Activated T-helper 2 cell treated with anti-CD3 and anti-CD28 coated beads, Interferon-gamma antibody, Interleukin-2, Interleukin-4, amounts not matched to agents 10 μg/mL and 5 μg/mL and 100 μg/mL, durations not matched to agents 14 hours and 24 hours and 36 hours (primary cell): ENCODE measurements around the gene FGGY. TPM values are rescaled to one million over a fixed set of nuclear protein-coding genes. Genes with fewer than 3 reads are reported as not detected.

ENCODE experiments used
- DNase-seq: peaks from one replicate; pipeline ENCODE4 v3.0.0; 2021; ENCODE audit warnings: low spot score
- H3K27ac Mint-ChIP-seq: one replicate; pipeline ENCODE4 v1.8.0; 2021; ENCODE audit warnings: mixed read lengths
- H3K27me3 Mint-ChIP-seq: one replicate; pipeline ENCODE4 v1.8.0; 2021; ENCODE audit warnings: low read depth, mixed read lengths
- H3K36me3 Mint-ChIP-seq: one replicate; pipeline ENCODE4 v1.8.0; 2021; ENCODE audit warnings: low read depth, mixed read lengths
- H3K4me1 Mint-ChIP-seq: one replicate; pipeline ENCODE4 v1.8.0; 2021; ENCODE audit warnings: low read depth, mixed read lengths
- H3K4me3 Mint-ChIP-seq: one replicate; pipeline ENCODE4 v1.8.0; 2021; ENCODE audit warnings: low read depth, mild to moderate bottlenecking, moderate library complexity, mixed read lengths
- H3K9me3 Mint-ChIP-seq: one replicate; pipeline ENCODE4 v1.8.0; 2021; ENCODE audit warnings: mixed read lengths
- intact Hi-C: fragments of 100-400 bp; cut with micrococcal nuclease; formaldehyde crosslinking; loops from one replicate; pipeline ENCODE4 v1.15.1; 2023
- total RNA-seq: library from RNA; stranded (reverse); gene quantifications from 2 replicates; pipeline ENCODE4 v1.2.3, GENCODE V29; 2022

The FGGY gene
- total RNA-seq, 1 donor from 2014 or later: 10.5 TPM

GRCh38 chr1:59409986-59410385 is 113.1 kb downstream of the FGGY start:
- Mint-ChIP-seq H3K4me1 (peaks cover 6% of the 10 kb centered on the region), H3K27me3 (no peaks in the 10 kb centered on the region), H3K36me3 (no peaks in the 10 kb centered on the region), H3K9me3 (no peaks in the 10 kb centered on the region), H3K27ac (no peak overlapping the region), H3K4me3 (no peak overlapping the region)
- no peak for DNase-seq
- intact Hi-C loops: no loop called here

- Mint-ChIP-seq H3K4me3 (no peak overlapping the region), H3K27ac (no peak overlapping the region), H3K9me3 (no peaks in the 10 kb centered on the region), H3K4me1 (peaks cover 6% of the 10 kb centered on the region), H3K27me3 (no peaks in the 10 kb centered on the region), H3K36me3 (no peaks in the 10 kb centered on the region)
- intact Hi-C loops: no loop called here
- DNase-seq: no peak
These were observed 113.6 kb downstream of the FGGY start for GRCh38 chr1:59410457-59410856.

- Mint-ChIP-seq H3K4me1 (peaks cover 6% of the 10 kb centered on the region), H3K4me3 (no peak overlapping the region), H3K36me3 (no peaks in the 10 kb centered on the region), H3K27me3 (no peaks in the 10 kb centered on the region), H3K27ac (no peak overlapping the region), H3K9me3 (no peaks in the 10 kb centered on the region)
- DNase-seq: no peak
- intact Hi-C loops: no loop called here
These were observed 114.3 kb downstream of the FGGY start for GRCh38 chr1:59411147-59411546.

- peaks cover 6% of the 10 kb centered on the region for H3K4me1 Mint-ChIP-seq
- no peak overlapping the region for H3K4me3 Mint-ChIP-seq
- intact Hi-C loops: no loop called here
- H3K27me3 Mint-ChIP-seq: no peaks in the 10 kb centered on the region
- H3K36me3 Mint-ChIP-seq: no peaks in the 10 kb centered on the region
- H3K9me3 Mint-ChIP-seq: no peaks in the 10 kb centered on the region
- H3K27ac Mint-ChIP-seq: no peak overlapping the region
- no peak for DNase-seq
These were observed 115.9 kb downstream of the FGGY start for GRCh38 chr1:59412718-59413326.

GRCh38 chr1:59413327-59413720 is 116.4 kb downstream of the FGGY start:
- Mint-ChIP-seq H3K4me1 (peaks cover 6% of the 10 kb centered on the region), H3K36me3 (no peaks in the 10 kb centered on the region), H3K9me3 (no peaks in the 10 kb centered on the region), H3K27me3 (no peaks in the 10 kb centered on the region), H3K4me3 (no peak overlapping the region), H3K27ac (no peak overlapping the region)
- intact Hi-C loops: no loop called here
- no peak for DNase-seq

GRCh38 chr1:59414406-59415133 is 117.7 kb downstream of the FGGY start:
- Mint-ChIP-seq H3K9me3 (no peaks in the 10 kb centered on the region), H3K27me3 (no peaks in the 10 kb centered on the region), H3K27ac (no peak overlapping the region), H3K36me3 (no peaks in the 10 kb centered on the region), H3K4me1 (peaks cover 5% of the 10 kb centered on the region), H3K4me3 (no peak overlapping the region)
- DNase-seq: no peak
- intact Hi-C loops: no loop called here

- intact Hi-C loops: no loop called here
- no peak overlapping the region for H3K4me3 Mint-ChIP-seq
- no peaks in the 10 kb centered on the region for H3K4me1 Mint-ChIP-seq
- no peak for DNase-seq
- H3K27ac Mint-ChIP-seq: no peak overlapping the region
- H3K36me3 Mint-ChIP-seq: no peaks in the 10 kb centered on the region
- no peaks in the 10 kb centered on the region for H3K9me3 Mint-ChIP-seq
- no peaks in the 10 kb centered on the region for H3K27me3 Mint-ChIP-seq
These were observed 118.5 kb downstream of the FGGY start for GRCh38 chr1:59415286-59415850.

GRCh38 chr1:59415881-59416280 is 119.0 kb downstream of the FGGY start:
- Mint-ChIP-seq H3K9me3 (no peaks in the 10 kb centered on the region), H3K27ac (no peak overlapping the region), H3K27me3 (no peaks in the 10 kb centered on the region), H3K4me1 (no peaks in the 10 kb centered on the region), H3K4me3 (no peak overlapping the region), H3K36me3 (no peaks in the 10 kb centered on the region)
- intact Hi-C loops: no loop called here
- DNase-seq: no peak

- Mint-ChIP-seq H3K27me3 (no peaks in the 10 kb centered on the region), H3K4me1 (no peaks in the 10 kb centered on the region), H3K9me3 (no peaks in the 10 kb centered on the region), H3K36me3 (no peaks in the 10 kb centered on the region), H3K27ac (no peak overlapping the region), H3K4me3 (no peak overlapping the region)
- intact Hi-C loops: no loop called here
- DNase-seq: no peak
These were observed 120.5 kb downstream of the FGGY start for GRCh38 chr1:59417406-59417805.

GRCh38 chr1:59418363-59419144 is 121.7 kb downstream of the FGGY start:
- no peak for DNase-seq
- no peak overlapping the region for H3K4me3 Mint-ChIP-seq
- no peaks in the 10 kb centered on the region for H3K27me3 Mint-ChIP-seq
- intact Hi-C loops: no loop called here
- no peaks in the 10 kb centered on the region for H3K9me3 Mint-ChIP-seq
- H3K36me3 Mint-ChIP-seq: no peaks in the 10 kb centered on the region
- H3K27ac Mint-ChIP-seq: no peak overlapping the region
- H3K4me1 Mint-ChIP-seq: no peaks in the 10 kb centered on the region

- intact Hi-C loops: no loop called here
- Mint-ChIP-seq H3K27ac (no peak overlapping the region), H3K27me3 (no peaks in the 10 kb centered on the region), H3K36me3 (no peaks in the 10 kb centered on the region), H3K9me3 (no peaks in the 10 kb centered on the region), H3K4me3 (no peak overlapping the region), H3K4me1 (no peaks in the 10 kb centered on the region)
- DNase-seq: no peak
These were observed 122.7 kb downstream of the FGGY start for GRCh38 chr1:59419361-59420140.

- H3K4me1 Mint-ChIP-seq: no peaks in the 10 kb centered on the region
- no peaks in the 10 kb centered on the region for H3K27me3 Mint-ChIP-seq
- no peak for DNase-seq
- intact Hi-C loops: no loop called here
- no peak overlapping the region for H3K27ac Mint-ChIP-seq
- H3K9me3 Mint-ChIP-seq: no peaks in the 10 kb centered on the region
- H3K36me3 Mint-ChIP-seq: no peaks in the 10 kb centered on the region
- H3K4me3 Mint-ChIP-seq: no peak overlapping the region
These were observed 124.5 kb downstream of the FGGY start for GRCh38 chr1:59421232-59421920.
